Thymus (tissue), 11 donors: ENCODE results near the gene TNFAIP1. TPM values are rescaled to one million over a fixed set of nuclear protein-coding genes. Genes with fewer than 3 reads are reported as not detected.

Experiments
- DNase-seq, 9 donors: peaks; one replicate each; pipeline ENCODE4 v3.0.0-alpha.2; 2013; ENCODE audit warnings: low spot score in 9 of 9, low read depth in 6 of 9, missing footprints in 1 of 9
- H3K27ac ChIP-seq, 2 donors: one replicate each; pipeline ENCODE4 v1.5.1; 2013; ENCODE audit warnings: control low read depth in 1 of 2, low read depth in 1 of 2, low read length in 1 of 2, mild to moderate bottlenecking in 1 of 2, moderate library complexity in 1 of 2
- H3K27me3 ChIP-seq, 2 donors: one replicate each; pipeline ENCODE4 v1.5.1; 2013; ENCODE audit warnings: low read length in 1 of 2; ENCODE audit not compliant: control insufficient read depth in 2 of 2, insufficient read depth in 1 of 2
- H3K36me3 ChIP-seq, 2 donors: one replicate each; pipeline ENCODE4 v1.5.1; 2013; ENCODE audit warnings: low read length in 1 of 2, mild to moderate bottlenecking in 1 of 2, moderate library complexity in 1 of 2; ENCODE audit not compliant: control insufficient read depth in 2 of 2, insufficient read depth in 2 of 2
- H3K4me1 ChIP-seq, 2 donors: one replicate each; pipeline ENCODE4 v1.5.1; 2013; ENCODE audit warnings: low read length in 2 of 2; ENCODE audit not compliant: control insufficient read depth in 2 of 2, insufficient read depth in 2 of 2
- H3K4me3 ChIP-seq, 2 donors: one replicate each; pipeline ENCODE4 v1.5.1; 2013; ENCODE audit warnings: low read length in 2 of 2, control low read depth in 1 of 2, mild to moderate bottlenecking in 1 of 2
- H3K9me3 ChIP-seq, 2 donors: one replicate each; pipeline ENCODE4 v1.5.1; 2013; ENCODE audit warnings: low read length in 1 of 2, mild to moderate bottlenecking in 1 of 2; ENCODE audit not compliant: control insufficient read depth in 2 of 2, insufficient read depth in 1 of 2
- WGBS: extraction: QIAGEN DNeasy Blood & Tissue Kit; methylation state at CpG from one replicate; pipeline ENCODE4 v1.1.7; 2013; 5-methylcytosine and 5-hydroxymethylcytosine counted together
- polyA plus RNA-seq: library from polyadenylated mRNA; stranded (reverse); fragments of 200-250 nt; gene quantifications from one replicate; pipeline ENCODE4 v1.2.3, GENCODE V29; 2013
- total RNA-seq: library from RNA; stranded (reverse); fragments of 120-200 nt; gene quantifications from one replicate; pipeline ENCODE4 v1.2.4, GENCODE V29; 2013
- donor health status: healthy.

The TNFAIP1 gene
- total and polyA plus RNA-seq, 2 donors = 11.3 to 19.4 TPM

GRCh38 chr17:28395426-28395825, 59.9 kb downstream of the TNFAIP1 start:
- Histone ChIP-seq H3K4me3 (no peak overlapping the region), H3K36me3 (no peaks in the 10 kb centered on the region), H3K27me3 (peaks cover 0 to 3% of the 10 kb centered on the region in 2 donors), H3K27ac (no peak overlapping the region), H3K9me3 (no peaks in the 10 kb centered on the region), H3K4me1 (no peaks in the 10 kb centered on the region)
- no peak for DNase-seq
- 89% methylated on average over 2 of the region's 2 CpGs for whole genome bisulfite sequencing

DNA sequence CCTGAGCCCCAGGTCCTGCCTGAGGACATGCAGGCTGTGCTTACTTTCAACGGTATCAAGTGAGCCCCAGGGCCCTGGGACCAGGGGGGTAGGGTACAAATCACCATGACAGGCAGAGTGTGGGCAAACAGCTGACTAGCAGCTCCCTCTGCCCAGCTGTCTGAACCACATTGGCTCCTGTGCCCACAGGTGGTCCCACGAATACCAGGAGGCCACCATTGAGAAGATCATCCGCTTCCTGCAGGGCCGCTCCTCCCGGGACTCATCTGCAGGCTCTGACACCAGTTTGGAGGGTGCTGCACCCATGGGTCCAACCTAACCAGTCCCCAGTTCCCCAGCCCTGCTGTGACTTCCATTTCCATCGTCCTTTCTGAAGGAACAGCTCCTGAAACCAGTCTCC, 60.4 kb downstream of the TNFAIP1 start:
- Histone ChIP-seq H3K4me1 (no peaks in the 10 kb centered on the region), H3K36me3 (no peaks in the 10 kb centered on the region), H3K27me3 (peaks cover 0 to 3% of the 10 kb centered on the region in 2 donors), H3K4me3 (no peak overlapping the region), H3K27ac (no peak overlapping the region), H3K9me3 (no peaks in the 10 kb centered on the region)
- no peak for DNase-seq
- 88% methylated on average over 6 of the region's 6 CpGs for WGBS

Other genes starting within 250 kb of the TNFAIP1 start
- gene TMEM97, start 16.6 kb upstream of the TNFAIP1 start, total RNA-seq = 17.2 TPM
- gene TMEM97, start 16.6 kb upstream of the TNFAIP1 start, polyA plus RNA-seq = 3.3 TPM
- gene IFT20, start 289 bp upstream of the TNFAIP1 start, total RNA-seq = 44.6 TPM
- 82.5 TPM for gene IFT20, start 289 bp upstream of the TNFAIP1 start, polyA plus RNA-seq
- gene POLDIP2, start 21.8 kb downstream of the TNFAIP1 start, total RNA-seq = 52.5 TPM
- 37.6 TPM for gene POLDIP2, start 21.8 kb downstream of the TNFAIP1 start, polyA plus RNA-seq
- not detected for gene SEBOX, start 29.4 kb downstream of the TNFAIP1 start, total RNA-seq
- not detected for gene SEBOX, start 29.4 kb downstream of the TNFAIP1 start, polyA plus RNA-seq
- gene VTN, start 34.5 kb downstream of the TNFAIP1 start, total RNA-seq = 0.09 TPM
- gene VTN, start 34.5 kb downstream of the TNFAIP1 start, polyA plus RNA-seq = 0.59 TPM
- 1.2 TPM for gene SARM1, start 35.9 kb downstream of the TNFAIP1 start, total RNA-seq
- gene SARM1, start 35.9 kb downstream of the TNFAIP1 start, polyA plus RNA-seq = 5.4 TPM
- gene SLC46A1, start 70.5 kb downstream of the TNFAIP1 start, total RNA-seq = 13.1 TPM
- 10.5 TPM for gene SLC46A1, start 70.5 kb downstream of the TNFAIP1 start, polyA plus RNA-seq
- gene SLC13A2, start 137.9 kb downstream of the TNFAIP1 start, total RNA-seq = not detected
- 0.09 TPM for gene SLC13A2, start 137.9 kb downstream of the TNFAIP1 start, polyA plus RNA-seq
- 5.4 TPM for gene FOXN1, start 170.6 kb downstream of the TNFAIP1 start, total RNA-seq
- gene FOXN1, start 170.6 kb downstream of the TNFAIP1 start, polyA plus RNA-seq = 6.5 TPM
- 30.4 TPM for gene UNC119, start 216.9 kb downstream of the TNFAIP1 start, total RNA-seq
- gene UNC119, start 216.9 kb downstream of the TNFAIP1 start, polyA plus RNA-seq = 30.6 TPM
- 25.5 TPM for gene PIGS, start 235.8 kb downstream of the TNFAIP1 start, total RNA-seq
- 19.6 TPM for gene PIGS, start 235.8 kb downstream of the TNFAIP1 start, polyA plus RNA-seq
- 18.2 TPM for gene ALDOC, start 241.1 kb downstream of the TNFAIP1 start, total RNA-seq
- gene ALDOC, start 241.1 kb downstream of the TNFAIP1 start, polyA plus RNA-seq = 10.6 TPM